ENCODE measurements around the gene SERPINF2. TPM values are rescaled to one million over a fixed set of nuclear protein-coding genes. Genes with fewer than 3 reads are reported as not detected.
"Not testable (repeated sequence)": the region's sequence is repeated elsewhere in the genome, so short reads cannot be mapped to it uniquely, and the experiment has no call there.

The SERPINF2 gene
- total RNA-seq, 2 donors from 2014 or later, result 0.29 to 0.67 TPM

DNA sequence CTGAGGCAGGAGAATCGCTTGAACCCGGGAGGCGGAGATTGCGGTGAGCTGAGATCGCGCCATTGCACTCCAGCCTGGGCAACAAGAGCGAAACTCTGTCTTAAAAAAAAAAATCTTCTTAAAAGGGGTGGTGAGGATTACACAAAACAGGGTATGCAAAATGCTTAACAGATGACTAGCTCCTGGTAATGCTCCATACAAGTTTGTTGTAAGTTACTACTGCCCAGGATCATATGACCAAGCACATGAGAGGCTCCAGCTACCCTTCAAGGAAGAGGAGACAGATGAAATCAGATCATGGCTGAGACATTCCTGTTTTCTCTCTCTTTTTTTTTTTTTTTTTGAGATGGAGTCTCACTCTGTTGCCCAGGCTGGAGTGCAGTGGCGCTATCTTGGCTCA, 20.6 kb upstream of the SERPINF2 start:
- H3K36me3 Mint-ChIP-seq (ENCODE audit: low read depth); H3K4me3 Mint-ChIP-seq; DNase-seq; H3K27me3 Mint-ChIP-seq; ATAC-seq; H3K9me3 ChIP-seq (ENCODE audit: control insufficient read depth, low read length, poor library complexity, severe bottlenecking): not testable (repeated sequence)
- peak overlapping the region; percentile 96 for H3K27ac Mint-ChIP-seq
- H3K4me1 Mint-ChIP-seq, result peaks cover 23% of the 10 kb centered on the region

DNA sequence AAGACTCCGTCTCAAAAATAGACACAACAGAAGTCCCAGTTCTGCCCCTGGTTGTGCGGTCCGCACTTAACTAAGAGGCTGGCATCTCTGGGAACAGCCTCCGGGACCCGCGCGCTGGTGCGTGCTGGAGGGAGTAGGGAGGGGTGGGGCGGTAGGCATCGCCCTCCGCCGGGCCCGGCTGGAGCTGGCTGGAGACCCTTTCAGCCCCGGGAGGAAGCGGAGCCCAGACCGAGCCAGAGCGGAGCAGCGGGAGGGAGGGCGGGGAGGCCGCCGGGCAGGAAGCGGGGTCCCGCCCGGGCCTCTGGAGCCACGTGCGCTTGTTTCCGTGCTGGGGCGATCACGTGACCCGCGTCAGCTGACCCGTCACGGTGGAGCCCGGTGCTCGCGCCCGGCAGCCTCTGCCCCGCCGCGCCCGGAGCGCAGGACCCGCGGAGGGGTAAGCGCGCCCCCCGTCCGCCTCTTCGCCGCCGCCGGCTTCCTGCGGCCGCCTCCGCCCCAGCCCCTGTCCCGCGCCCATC, 18.3 kb upstream of the SERPINF2 start, which contains the start of gene WDR81:
Gene WDR81 (plus strand): TSS at position 354 of the 518 bp plus-strand sequence. CDS start 256 bp downstream, outside the sequence.
- no peaks in the 10 kb centered on the region for H3K9me3 ChIP-seq (ENCODE audit: control insufficient read depth, low read length, poor library complexity, severe bottlenecking)
- peak; percentile 72 to 87 (median 80) for DNase-seq
- Mint-ChIP-seq H3K4me1 (peaks cover 19% of the 10 kb centered on the region), H3K27ac (peak within 1 kb of the TSS; percentile 96), H3K4me3 (peak within 1 kb of the TSS; percentile 89), H3K36me3 (ENCODE audit: low read depth) (peaks cover 6% of the 10 kb centered on the region), H3K27me3 (no peaks in the 10 kb centered on the region)
- ATAC-seq, result peak; percentile 82

GRCh38 chr17:1724869-1725641, 17.6 kb upstream of the SERPINF2 start:
- DNase-seq, result no peak
- Mint-ChIP-seq H3K27ac (peak overlapping the region; percentile 84), H3K36me3 (ENCODE audit: low read depth) (peaks cover 6% of the 10 kb centered on the region), H3K4me1 (peaks cover 24% of the 10 kb centered on the region), H3K27me3 (no peaks in the 10 kb centered on the region), H3K4me3 (peak overlapping the region; percentile 89)
- no peaks in the 10 kb centered on the region for H3K9me3 ChIP-seq (ENCODE audit: control insufficient read depth, low read length, poor library complexity, severe bottlenecking)
- peak; percentile 54 for ATAC-seq

DNA sequence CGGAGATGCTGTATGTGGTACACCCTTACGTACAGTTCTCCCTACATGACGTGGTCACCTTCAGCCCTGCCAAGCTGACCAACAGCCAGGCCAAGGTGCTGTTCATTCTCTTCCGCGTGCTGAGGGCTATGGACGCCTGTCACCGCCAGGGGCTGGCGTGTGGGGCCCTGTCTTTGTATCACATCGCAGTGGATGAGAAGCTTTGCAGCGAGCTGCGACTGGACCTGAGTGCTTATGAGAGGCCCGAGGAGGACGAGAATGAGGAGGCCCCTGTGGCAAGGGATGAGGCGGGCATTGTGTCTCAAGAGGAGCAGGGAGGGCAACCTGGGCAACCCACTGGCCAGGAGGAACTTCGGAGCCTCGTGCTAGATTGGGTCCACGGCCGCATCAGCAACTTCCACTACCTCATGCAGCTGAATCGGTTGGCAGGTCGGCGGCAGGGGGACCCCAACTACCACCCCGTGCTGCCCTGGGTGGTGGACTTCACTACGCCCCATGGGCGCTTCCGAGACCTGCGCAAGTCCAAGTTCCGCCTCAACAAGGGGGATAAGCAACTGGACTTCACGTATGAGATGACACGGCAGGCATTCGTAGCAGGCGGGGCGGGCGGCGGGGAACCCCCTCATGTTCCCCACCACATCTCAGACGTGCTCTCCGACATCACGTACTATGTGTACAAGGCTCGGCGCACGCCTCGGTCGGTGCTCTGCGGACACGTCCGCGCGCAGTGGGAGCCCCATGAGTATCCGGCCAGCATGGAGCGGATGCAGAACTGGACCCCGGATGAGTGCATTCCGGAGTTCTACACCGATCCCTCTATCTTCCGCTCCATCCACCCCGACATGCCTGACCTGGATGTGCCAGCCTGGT, 16.8 kb upstream of the SERPINF2 start:
- Mint-ChIP-seq H3K36me3 (ENCODE audit: low read depth) (peaks cover 6% of the 10 kb centered on the region), H3K4me1 (peaks cover 24% of the 10 kb centered on the region), H3K27ac (peak overlapping the region; percentile 84), H3K4me3 (peak overlapping the region; percentile 89), H3K27me3 (no peaks in the 10 kb centered on the region)
- ATAC-seq (no peak), DNase-seq (no peak)
- H3K9me3 ChIP-seq (ENCODE audit: control insufficient read depth, low read length, poor library complexity, severe bottlenecking), result no peaks in the 10 kb centered on the region

DNA sequence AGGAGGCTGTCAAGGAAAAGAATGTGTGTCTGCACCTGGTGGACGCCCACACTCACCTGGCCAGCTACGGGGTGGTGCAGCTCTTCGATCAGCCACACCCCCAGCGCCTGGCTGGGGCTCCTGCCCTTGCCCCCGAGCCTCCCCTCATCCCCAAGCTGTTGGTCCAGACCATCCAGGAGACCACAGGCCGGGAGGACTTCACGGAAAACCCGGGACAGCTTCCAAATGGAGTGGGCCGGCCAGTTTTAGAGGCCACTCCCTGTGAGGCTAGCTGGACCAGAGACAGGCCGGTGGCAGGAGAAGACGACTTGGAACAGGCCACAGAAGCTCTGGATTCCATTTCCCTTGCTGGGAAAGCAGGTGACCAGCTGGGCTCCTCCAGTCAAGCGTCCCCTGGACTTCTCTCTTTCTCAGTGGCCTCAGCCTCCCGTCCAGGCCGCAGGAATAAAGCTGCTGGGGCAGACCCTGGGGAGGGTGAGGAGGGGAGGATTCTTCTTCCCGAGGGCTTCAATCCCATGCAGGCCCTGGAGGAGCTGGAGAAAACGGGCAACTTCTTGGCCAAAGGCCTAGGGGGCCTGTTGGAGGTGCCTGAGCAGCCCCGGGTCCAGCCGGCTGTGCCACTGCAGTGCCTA, 15.9 kb upstream of the SERPINF2 start:
- H3K9me3 ChIP-seq (ENCODE audit: control insufficient read depth, low read length, poor library complexity, severe bottlenecking), result no peaks in the 10 kb centered on the region
- peak overlapping the region; percentile 24 for H3K27ac Mint-ChIP-seq
- ATAC-seq, result no peak
- H3K36me3 Mint-ChIP-seq (ENCODE audit: low read depth), result peaks cover 6% of the 10 kb centered on the region
- peak overlapping the region; percentile 71 for H3K4me3 Mint-ChIP-seq
- no peak for DNase-seq
- no peaks in the 10 kb centered on the region for H3K27me3 Mint-ChIP-seq
- peaks cover 24% of the 10 kb centered on the region for H3K4me1 Mint-ChIP-seq

- H3K4me3 Mint-ChIP-seq, result no peak overlapping the region
- DNase-seq (no peak), ATAC-seq (no peak)
- H3K4me1 Mint-ChIP-seq, result peaks cover 24% of the 10 kb centered on the region
- no peaks in the 10 kb centered on the region for H3K9me3 ChIP-seq (ENCODE audit: control insufficient read depth, low read length, poor library complexity, severe bottlenecking)
- peak overlapping the region; percentile 24 for H3K27ac Mint-ChIP-seq
- no peaks in the 10 kb centered on the region for H3K27me3 Mint-ChIP-seq
- H3K36me3 Mint-ChIP-seq (ENCODE audit: low read depth), result peaks cover 6% of the 10 kb centered on the region
Observed at GRCh38 chr17:1727258-1727789, 15.3 kb upstream of the SERPINF2 start.

DNA sequence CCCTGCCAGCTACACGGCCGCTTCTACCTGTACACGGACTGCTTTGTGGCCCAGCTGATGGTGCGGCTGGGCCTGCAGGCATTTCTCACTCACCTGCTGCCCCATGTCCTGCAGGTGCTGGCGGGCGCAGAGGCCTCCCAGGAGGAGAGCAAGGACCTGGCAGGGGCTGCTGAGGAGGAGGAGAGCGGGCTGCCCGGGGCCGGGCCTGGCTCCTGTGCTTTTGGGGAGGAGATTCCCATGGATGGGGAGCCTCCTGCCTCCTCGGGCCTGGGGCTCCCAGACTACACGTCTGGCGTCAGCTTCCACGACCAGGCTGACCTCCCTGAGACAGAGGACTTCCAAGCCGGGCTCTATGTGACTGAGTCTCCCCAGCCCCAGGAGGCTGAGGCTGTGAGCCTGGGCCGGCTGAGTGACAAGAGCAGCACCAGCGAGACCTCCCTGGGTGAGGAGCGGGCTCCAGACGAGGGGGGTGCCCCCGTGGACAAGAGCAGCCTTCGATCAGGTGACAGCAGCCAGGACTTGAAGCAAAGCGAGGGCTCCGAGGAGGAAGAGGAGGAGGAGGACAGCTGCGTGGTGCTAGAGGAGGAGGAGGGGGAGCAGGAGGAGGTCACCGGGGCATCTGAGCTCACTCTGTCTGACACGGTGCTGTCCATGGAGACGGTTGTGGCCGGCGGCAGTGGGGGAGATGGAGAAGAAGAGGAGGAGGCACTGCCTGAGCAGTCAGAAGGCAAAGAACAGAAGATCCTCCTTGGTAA, 14.6 kb upstream of the SERPINF2 start:
- ATAC-seq (no peak), DNase-seq (no peak)
- H3K4me3 Mint-ChIP-seq, result peak overlapping the region; percentile 52
- H3K9me3 ChIP-seq (ENCODE audit: control insufficient read depth, low read length, poor library complexity, severe bottlenecking), result no peaks in the 10 kb centered on the region
- H3K4me1 Mint-ChIP-seq, result peaks cover 20% of the 10 kb centered on the region
- H3K27me3 Mint-ChIP-seq, result no peaks in the 10 kb centered on the region
- H3K36me3 Mint-ChIP-seq (ENCODE audit: low read depth), result peaks cover 6% of the 10 kb centered on the region
- H3K27ac Mint-ChIP-seq, result peak overlapping the region; percentile 24

- H3K27me3 Mint-ChIP-seq, result no peaks in the 10 kb centered on the region
- no peaks in the 10 kb centered on the region for H3K9me3 ChIP-seq (ENCODE audit: control insufficient read depth, low read length, poor library complexity, severe bottlenecking)
- H3K4me3 Mint-ChIP-seq, result no peak overlapping the region
- peaks cover 22% of the 10 kb centered on the region for H3K4me1 Mint-ChIP-seq
- peaks cover 9% of the 10 kb centered on the region for H3K36me3 Mint-ChIP-seq (ENCODE audit: low read depth)
- ATAC-seq (no peak), DNase-seq (no peak)
- H3K27ac Mint-ChIP-seq, result peak overlapping the region; percentile 41
Observed at GRCh38 chr17:1729966-1730325, 12.7 kb upstream of the SERPINF2 start.

- H3K27me3 Mint-ChIP-seq, result no peaks in the 10 kb centered on the region
- no peak for DNase-seq
- H3K36me3 Mint-ChIP-seq (ENCODE audit: low read depth), result peaks cover 9% of the 10 kb centered on the region
- no peak overlapping the region for H3K27ac Mint-ChIP-seq
- peaks cover 19% of the 10 kb centered on the region for H3K4me1 Mint-ChIP-seq
- no peaks in the 10 kb centered on the region for H3K9me3 ChIP-seq (ENCODE audit: control insufficient read depth, low read length, poor library complexity, severe bottlenecking)
- no peak overlapping the region for H3K4me3 Mint-ChIP-seq
- no peak for ATAC-seq
Observed at GRCh38 chr17:1730326-1731193, 12.1 kb upstream of the SERPINF2 start.

GRCh38 chr17:1731194-1731506, 11.5 kb upstream of the SERPINF2 start:
- Mint-ChIP-seq H3K36me3 (ENCODE audit: low read depth) (peaks cover 8% of the 10 kb centered on the region), H3K4me1 (peaks cover 17% of the 10 kb centered on the region), H3K27me3 (no peaks in the 10 kb centered on the region), H3K27ac (no peak overlapping the region), H3K4me3 (no peak overlapping the region)
- ATAC-seq, result no peak
- H3K9me3 ChIP-seq (ENCODE audit: control insufficient read depth, low read length, poor library complexity, severe bottlenecking), result no peaks in the 10 kb centered on the region
- DNase-seq, result no peak

GRCh38 chr17:1732241-1732832, 10.3 kb upstream of the SERPINF2 start:
- no peak for DNase-seq
- no peak overlapping the region for H3K4me3 Mint-ChIP-seq

More at GRCh38 chr17:1732241-1732832, 10.3 kb upstream of the SERPINF2 start:
- H3K27ac Mint-ChIP-seq, result no peak overlapping the region
- peaks cover 22% of the 10 kb centered on the region for H3K4me1 Mint-ChIP-seq
- H3K36me3 Mint-ChIP-seq (ENCODE audit: low read depth), result peaks cover 8% of the 10 kb centered on the region
- H3K9me3 ChIP-seq (ENCODE audit: control insufficient read depth, low read length, poor library complexity, severe bottlenecking), result no peaks in the 10 kb centered on the region
- no peaks in the 10 kb centered on the region for H3K27me3 Mint-ChIP-seq
- no peak for ATAC-seq
